ENCODE results near the gene DBNL.
A peak's percentile ranks its signal among the peaks of the same experiment; 100 is the strongest.

The DBNL gene

DNA sequence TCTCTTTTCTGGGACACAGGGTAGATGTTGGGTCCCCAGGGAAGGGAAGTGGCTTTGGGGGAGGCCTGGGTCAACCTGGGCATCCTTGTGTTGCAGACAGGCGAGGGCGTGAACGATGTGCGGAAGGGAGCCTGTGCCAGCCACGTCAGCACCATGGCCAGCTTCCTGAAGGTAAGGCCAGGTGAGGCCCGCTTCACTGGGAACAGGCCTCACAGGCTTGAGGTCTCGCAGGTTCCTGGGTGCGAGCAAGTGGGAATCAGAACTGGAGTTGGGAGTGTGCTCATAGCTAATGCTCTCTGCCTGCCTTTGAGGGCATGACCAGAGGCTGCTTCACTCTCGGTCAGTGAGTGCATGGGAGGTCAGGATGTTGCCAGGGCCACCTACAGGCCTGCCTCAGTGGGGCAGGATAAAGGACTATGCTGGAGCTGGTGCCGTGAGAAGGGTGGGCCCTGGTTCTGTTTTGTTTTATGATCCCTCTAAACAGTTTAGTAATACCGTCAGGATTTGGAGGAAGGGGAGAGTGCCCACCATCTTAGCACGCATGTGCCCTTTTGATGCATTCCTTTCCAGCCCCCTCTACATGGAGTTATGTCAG lies 8.4 kb downstream of the DBNL start:
- peak overlapping the region in 6 of 11 experiments; percentile 13 to 47 (median 32); a peak in 7 of 22 replicates for H3K4me2 ChIP-seq
- no peak overlapping the region for H3K9ac ChIP-seq
- TF ChIP-seq Cebpa-rat (IDR thresholded peaks at IDR 0.05) = no peak
- no peak overlapping the region for H3K4me3 ChIP-seq
- peaks cover 29 to 65% (median 57%) of the 10 kb centered on the region in 10 experiments for H3K4me1 ChIP-seq
- H3K36me3 ChIP-seq = peaks cover 95 to 100% (median 98%) of the 10 kb centered on the region in 11 experiments
- H3K9me3 ChIP-seq (replicated peaks in 1 of 11) = 0 out of 22 replicates have a peak, but pooled peaks cover 0 to 5% (median 0%) of the 10 kb centered on the region in 11 experiments
- H4K20me1 ChIP-seq = peaks cover 23 to 100% (median 79%) of the 10 kb centered on the region in 11 experiments; a peak in 21 of 22 replicates
- H3K27me3 ChIP-seq = no peaks in the 10 kb centered on the region
- no peak overlapping the region for H3K27ac ChIP-seq

DNA sequence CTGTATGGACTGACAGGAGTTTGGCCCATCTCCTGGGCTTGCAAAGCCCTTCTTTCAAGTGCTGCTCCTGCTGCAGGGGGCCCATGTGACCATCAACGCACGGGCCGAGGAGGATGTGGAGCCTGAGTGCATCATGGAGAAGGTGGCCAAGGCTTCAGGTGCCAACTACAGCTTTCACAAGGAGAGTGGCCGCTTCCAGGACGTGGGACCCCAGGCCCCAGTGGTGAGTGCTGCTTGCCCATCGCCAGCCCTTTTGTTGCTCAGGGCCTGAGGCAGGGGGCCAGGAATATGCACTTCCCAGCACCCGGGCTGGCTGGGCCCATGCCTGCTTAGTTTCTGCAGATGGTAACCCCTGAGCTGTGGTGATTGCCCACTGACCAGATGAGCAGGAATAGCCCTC lies 12.2 kb downstream of the DBNL start:
- Histone ChIP-seq H4K20me1 (peaks cover 7 to 100% (median 79%) of the 10 kb centered on the region in 11 experiments; a peak in 21 of 22 replicates), H3K36me3 (peaks cover 96 to 100% (median 99%) of the 10 kb centered on the region in 11 experiments), H3K4me3 (no peak overlapping the region), H3K27ac (peak overlapping the region in 1 of 11 experiments; percentile 4; a peak in 1 of 22 replicates), H3K4me2 (0 out of 22 replicates have a peak overlapping the region, but pooled peaks of 1 of the 11 experiments have one; percentile 58), H3K9me3 (replicated peaks in 1 of 11) (0 out of 22 replicates have a peak, but pooled peaks cover 0 to 5% (median 0%) of the 10 kb centered on the region in 11 experiments), H3K27me3 (no peaks in the 10 kb centered on the region), H3K9ac (peak overlapping the region in 2 of 11 experiments; percentile 15 to 19; a peak in 1 of 22 replicates), H3K4me1 (peaks cover 26 to 66% (median 56%) of the 10 kb centered on the region in 10 experiments)
- TF ChIP-seq Cebpa-rat (IDR thresholded peaks at IDR 0.05) = no peak

DNA sequence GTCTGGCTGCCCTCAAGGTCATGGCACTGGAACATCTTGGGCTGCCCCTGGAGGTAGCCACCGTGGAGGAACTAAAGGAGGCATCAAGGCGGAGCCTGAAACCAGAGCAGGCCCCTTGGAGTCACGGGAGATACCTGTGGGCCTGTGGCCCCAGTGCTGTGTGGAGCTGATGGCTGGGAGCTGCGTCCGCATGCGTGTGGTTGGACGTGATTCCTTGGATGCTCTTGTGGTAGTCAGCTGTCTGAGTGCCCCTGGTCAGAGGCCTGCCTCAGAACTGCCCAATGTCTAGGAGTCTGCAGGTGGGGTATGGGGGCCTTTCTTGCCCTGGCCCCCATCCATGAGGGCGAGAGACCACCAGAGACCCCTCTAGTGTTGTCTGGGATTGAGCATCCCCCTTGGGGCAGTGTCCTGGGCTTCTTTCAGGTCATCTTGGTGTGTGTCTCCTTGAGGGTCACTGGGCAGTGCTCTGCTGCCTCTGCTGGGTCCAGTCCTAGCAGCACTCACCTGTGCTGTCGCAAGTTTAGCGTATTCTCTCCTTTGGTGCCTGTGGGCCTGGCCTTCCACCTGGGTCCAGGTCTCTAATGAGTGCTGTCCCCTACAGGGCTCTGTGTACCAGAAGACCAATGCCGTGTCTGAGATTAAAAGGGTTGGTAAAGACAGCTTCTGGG lies 12.8 kb downstream of the DBNL start:
- Histone ChIP-seq H3K4me2 (peak overlapping the region in 7 of 11 experiments; percentile 58 to 88 (median 81); a peak in 12 of 22 replicates), H3K4me1 (peaks cover 26 to 66% (median 54%) of the 10 kb centered on the region in 10 experiments), H3K27me3 (no peaks in the 10 kb centered on the region), H3K36me3 (peaks cover 96 to 100% (median 100%) of the 10 kb centered on the region in 11 experiments), H3K27ac (peak overlapping the region in 2 of 11 experiments; percentile 4 to 10; a peak in 2 of 22 replicates), H3K9me3 (replicated peaks in 1 of 11) (0 out of 22 replicates have a peak, but pooled peaks cover 0 to 5% (median 0%) of the 10 kb centered on the region in 11 experiments), H3K4me3 (no peak overlapping the region), H4K20me1 (peaks cover 7 to 100% (median 79%) of the 10 kb centered on the region in 11 experiments; a peak in 21 of 22 replicates), H3K9ac (peak overlapping the region in 4 of 11 experiments; percentile 15 to 41 (median 17); a peak in 1 of 22 replicates)
- no peak for TF ChIP-seq Cebpa-rat (IDR thresholded peaks at IDR 0.05)

DNA sequence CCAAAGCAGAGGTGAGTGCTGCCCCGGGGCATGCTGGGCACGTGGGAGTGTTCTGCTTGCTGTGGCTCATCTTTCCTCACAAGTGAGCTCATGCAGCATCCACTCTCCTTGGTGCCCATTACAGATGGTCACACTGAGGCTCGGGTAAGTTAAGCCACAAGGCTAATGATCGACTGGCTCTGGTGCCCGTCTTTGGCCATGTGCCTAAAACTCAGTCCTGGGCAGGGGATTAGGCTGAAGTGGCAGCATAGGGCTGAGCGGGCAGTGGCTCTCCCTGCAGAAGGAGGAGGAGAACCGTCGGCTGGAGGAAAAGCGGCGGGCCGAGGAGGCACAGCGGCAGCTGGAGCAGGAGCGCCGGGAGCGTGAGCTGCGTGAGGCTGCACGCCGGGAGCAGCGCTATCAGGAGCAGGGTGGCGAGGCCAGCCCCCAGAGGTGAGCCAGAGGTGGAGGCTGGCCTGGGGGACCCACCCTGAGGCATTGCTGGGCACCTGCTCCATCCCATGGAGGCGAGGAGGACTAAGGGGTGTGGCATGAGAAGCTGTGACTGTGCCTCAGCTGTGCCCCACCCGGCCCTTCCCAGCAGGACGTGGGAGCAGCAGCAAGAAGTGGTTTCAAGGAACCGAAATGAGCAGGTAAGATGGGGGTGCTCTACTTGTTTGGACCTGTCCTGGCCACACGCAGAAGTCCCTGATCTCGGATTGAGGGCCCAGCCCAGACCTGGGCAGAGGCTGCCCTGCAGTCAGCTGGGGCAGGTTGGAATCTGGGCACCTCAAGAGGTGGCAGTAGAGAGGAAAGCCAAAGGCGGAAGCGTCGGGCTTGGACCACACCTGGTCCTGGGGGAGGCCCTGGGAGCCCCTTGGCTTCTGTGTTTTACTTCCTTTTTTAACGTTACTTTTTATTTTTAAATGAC lies 13.6 kb downstream of the DBNL start:
- Histone ChIP-seq H3K4me2 (peak overlapping the region in 10 of 11 experiments; percentile 13 to 88 (median 80); a peak in 19 of 22 replicates), H3K9ac (peak overlapping the region; percentile 15 to 72 (median 31); a peak in 10 of 22 replicates), H3K4me3 (peak overlapping the region in 3 of 10 experiments; percentile 5 to 27 (median 5); a peak in 2 of 20 replicates), H3K9me3 (replicated peaks in 1 of 11) (0 out of 22 replicates have a peak, but pooled peaks cover 0 to 5% (median 0%) of the 10 kb centered on the region in 11 experiments), H4K20me1 (peaks cover 7 to 100% (median 76%) of the 10 kb centered on the region in 11 experiments; a peak in 21 of 22 replicates), H3K27me3 (no peaks in the 10 kb centered on the region), H3K4me1 (peaks cover 26 to 63% (median 50%) of the 10 kb centered on the region in 10 experiments), H3K27ac (peak overlapping the region in 8 of 11 experiments; percentile 19 to 81 (median 66); a peak in 14 of 22 replicates), H3K36me3 (peaks cover 96 to 100% (median 99%) of the 10 kb centered on the region in 11 experiments)
- TF ChIP-seq Cebpa-rat (IDR thresholded peaks at IDR 0.05) = no peak

DNA sequence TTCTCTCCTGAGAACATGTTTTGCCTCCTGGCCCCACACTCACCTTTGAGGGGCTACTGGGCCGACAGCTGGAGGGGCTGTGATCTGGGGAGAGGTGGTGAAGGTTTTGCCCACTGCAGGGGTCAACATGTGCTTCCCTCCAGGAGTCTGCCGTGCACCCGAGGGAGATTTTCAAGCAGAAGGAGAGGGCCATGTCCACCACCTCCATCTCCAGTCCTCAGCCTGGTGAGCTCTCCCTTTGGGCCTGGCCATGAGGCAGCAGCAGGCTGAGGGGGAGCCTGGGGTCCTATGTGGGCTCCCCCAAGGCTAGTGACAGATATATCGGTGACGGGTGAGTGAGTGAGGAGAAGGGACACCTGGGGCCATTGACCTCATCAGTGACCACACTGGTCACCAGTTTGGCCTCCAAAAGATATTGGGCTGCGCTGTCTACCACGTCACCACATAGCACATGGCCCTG lies 14.3 kb downstream of the DBNL start:
- H3K9me3 ChIP-seq (replicated peaks in 1 of 11) = 0 out of 22 replicates have a peak, but pooled peaks cover 0 to 5% (median 0%) of the 10 kb centered on the region in 11 experiments
- peak overlapping the region in 4 of 10 experiments; percentile 5 to 27 (median 14); a peak in 3 of 20 replicates for H3K4me3 ChIP-seq
- no peak for TF ChIP-seq Cebpa-rat (IDR thresholded peaks at IDR 0.05)
- H3K27ac ChIP-seq = peak overlapping the region in 8 of 11 experiments; percentile 19 to 81 (median 66); a peak in 14 of 22 replicates
- no peaks in the 10 kb centered on the region for H3K27me3 ChIP-seq
- H4K20me1 ChIP-seq = peaks cover 7 to 100% (median 74%) of the 10 kb centered on the region in 11 experiments; a peak in 21 of 22 replicates
- H3K4me1 ChIP-seq = peaks cover 26 to 63% (median 50%) of the 10 kb centered on the region in 10 experiments
- H3K9ac ChIP-seq = peak overlapping the region in 10 of 11 experiments; percentile 12 to 72 (median 38); a peak in 14 of 22 replicates
- peaks cover 89 to 100% (median 92%) of the 10 kb centered on the region in 11 experiments for H3K36me3 ChIP-seq
- H3K4me2 ChIP-seq = peak overlapping the region in 10 of 11 experiments; percentile 13 to 88 (median 80); a peak in 19 of 22 replicates

DNA sequence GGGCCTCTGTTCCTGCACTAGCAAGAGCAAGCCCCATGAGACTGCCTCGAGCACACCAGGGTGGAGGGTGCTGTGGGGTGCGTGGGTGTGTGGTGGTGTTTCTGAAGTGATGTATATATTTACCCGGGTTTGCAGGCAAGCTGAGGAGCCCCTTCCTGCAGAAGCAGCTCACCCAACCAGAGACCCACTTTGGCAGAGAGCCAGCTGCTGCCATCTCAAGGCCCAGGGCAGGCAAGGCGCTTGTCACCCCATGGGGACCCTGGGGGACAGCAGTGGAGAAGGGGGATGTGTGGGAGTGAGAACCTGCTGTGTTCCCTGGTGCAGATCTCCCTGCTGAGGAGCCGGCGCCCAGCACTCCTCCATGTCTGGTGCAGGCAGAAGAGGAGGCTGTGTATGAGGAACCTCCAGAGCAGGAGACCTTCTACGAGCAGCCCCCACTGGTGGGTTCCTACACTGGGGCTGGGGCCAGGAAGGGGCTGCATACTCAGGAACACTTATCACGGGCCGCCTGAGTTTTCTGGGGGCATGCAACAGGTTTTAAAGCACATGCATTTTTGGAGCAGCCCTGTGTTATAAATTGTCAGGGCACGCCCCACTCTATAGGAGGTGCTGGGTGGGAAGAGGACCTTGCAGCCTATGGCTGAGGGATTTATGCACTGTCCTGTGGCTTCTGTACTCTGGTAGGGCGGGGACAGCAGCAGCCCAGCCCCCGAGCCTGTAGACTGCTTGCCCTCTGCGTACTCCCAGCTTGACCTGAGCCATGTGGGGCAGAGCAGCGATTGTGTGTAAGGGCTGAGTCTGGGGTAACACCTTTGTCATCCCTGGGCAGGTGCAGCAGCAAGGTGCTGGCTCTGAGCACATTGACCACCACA lies 15.0 kb downstream of the DBNL start:
- Histone ChIP-seq H3K9ac (peak overlapping the region in 8 of 11 experiments; percentile 12 to 72 (median 47); a peak in 9 of 22 replicates), H4K20me1 (peaks cover 7 to 100% (median 74%) of the 10 kb centered on the region in 11 experiments; a peak in 21 of 22 replicates), H3K9me3 (replicated peaks in 1 of 11) (0 out of 22 replicates have a peak, but pooled peaks cover 0 to 5% (median 0%) of the 10 kb centered on the region in 11 experiments), H3K36me3 (peaks cover 82 to 100% (median 85%) of the 10 kb centered on the region in 11 experiments), H3K4me2 (peak overlapping the region in 9 of 11 experiments; percentile 58 to 88 (median 81); a peak in 17 of 22 replicates), H3K27me3 (no peaks in the 10 kb centered on the region), H3K4me3 (peak overlapping the region in 1 of 10 experiments; percentile 23; a peak in 1 of 20 replicates), H3K27ac (peak overlapping the region in 7 of 11 experiments; percentile 43 to 81 (median 74); a peak in 12 of 22 replicates), H3K4me1 (peaks cover 26 to 63% (median 50%) of the 10 kb centered on the region in 10 experiments)
- no peak for TF ChIP-seq Cebpa-rat (IDR thresholded peaks at IDR 0.05)

Measured in BLaER1 treated with 17β-estradiol and CSF1 and Interleukin-3, amounts not matched to agents 10 nM and 100 nM (cell line).